GM19351 (cell line): ENCODE results near the gene OR6C3.
"Not testable (repeated sequence)": the region's sequence is repeated elsewhere in the genome, so short reads cannot be mapped to it uniquely, and the experiment has no call there.

Experiments used
- ATAC-seq: cut with Tn5 transposase; IDR thresholded peaks from one replicate; pipeline ENCODE4 v1.9.1; 2021; ENCODE audit warnings: mild to moderate bottlenecking, moderate library complexity; ENCODE audit not compliant: unreplicated experiment

The OR6C3 gene

GRCh38 chr12:55330446-55330845, at the start of gene OR6C3:
Gene OR6C3, plus strand, starts transcription at chr12:55330746. Its CDS starts 955 bp downstream, at chr12:55331701.
- ATAC-seq, result no peak

GRCh38 chr12:55280991-55281390, 49.6 kb upstream of the OR6C3 start:
- ATAC-seq, result no peak

GRCh38 chr12:55289999-55290398, 40.5 kb upstream of the OR6C3 start:
- ATAC-seq, result no peak

- no peak for ATAC-seq
Measured at GRCh38 chr12:55296469-55296868, 34.1 kb upstream of the OR6C3 start, which contains the start of gene OR6C6. Gene OR6C6, minus strand, starts transcription at chr12:55296569. Its CDS starts 1,337 bp downstream, at chr12:55295232.

GRCh38 chr12:55314043-55314442, 16.5 kb upstream of the OR6C3 start, which contains the start of gene OR6C1:
Gene OR6C1, plus strand, starts transcription at chr12:55314343. Its CDS starts 6,257 bp downstream, at chr12:55320600.
- no peak for ATAC-seq

- no peak for ATAC-seq
Measured at GRCh38 chr12:55320201-55320600, 10.3 kb upstream of the OR6C3 start.

GRCh38 chr12:55325801-55326200, 4.7 kb upstream of the OR6C3 start:
- not testable (repeated sequence) for ATAC-seq

- ATAC-seq, result no peak
Measured at GRCh38 chr12:55336002-55336401, 5.5 kb downstream of the OR6C3 start.

GRCh38 chr12:55355338-55355737, 24.8 kb downstream of the OR6C3 start:
- not testable (repeated sequence) for ATAC-seq

GRCh38 chr12:55362675-55363074, 32.1 kb downstream of the OR6C3 start, which contains the start of gene OR6C75:
Gene OR6C75, plus strand, starts transcription at chr12:55362975. Its CDS starts 2,136 bp downstream, at chr12:55365111.
- no peak for ATAC-seq

- no peak for ATAC-seq
Measured at GRCh38 chr12:55365086-55365485, 34.5 kb downstream of the OR6C3 start.

GRCh38 chr12:55372521-55372920, 42.0 kb downstream of the OR6C3 start:
- ATAC-seq, result no peak
